ENCODE results near the gene PISD.

Gene PISD

DNA sequence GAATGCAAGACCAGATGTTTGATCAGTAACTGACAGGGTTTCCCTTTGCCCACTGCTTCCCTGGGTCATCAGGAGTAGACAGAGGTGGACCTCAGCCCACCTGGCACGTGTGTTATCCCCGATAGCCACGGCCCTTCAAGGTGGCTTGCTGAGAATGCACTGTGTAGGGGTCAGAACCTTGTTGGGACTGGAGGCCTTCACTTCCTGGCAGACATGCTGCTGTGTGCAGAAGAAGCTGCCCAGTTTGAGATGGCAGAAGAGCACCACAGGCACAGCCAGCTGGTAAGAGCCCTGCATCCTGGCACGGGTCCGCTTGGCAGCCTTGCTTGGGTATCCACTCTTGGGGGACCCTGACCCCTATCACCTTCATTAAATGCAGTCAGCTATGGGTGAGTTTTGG is 83.8 kb downstream of the PISD start:
- ATAC-seq (replicated peaks) (no peak), DNase-seq (no peak)
- H3K4me1 Mint-ChIP-seq (ENCODE audit: low read depth in 2 of 2), result peaks cover 8 to 10% of the 10 kb centered on the region in 2 donors
- no peak overlapping the region for H3K27ac Mint-ChIP-seq
- H3K36me3 Mint-ChIP-seq (ENCODE audit: insufficient read depth), result peaks cover 69% of the 10 kb centered on the region
- no peak overlapping the region for H3K4me3 Mint-ChIP-seq
- no peaks in the 10 kb centered on the region for H3K9me3 Mint-ChIP-seq
- no peaks in the 10 kb centered on the region for H3K27me3 Mint-ChIP-seq

DNA sequence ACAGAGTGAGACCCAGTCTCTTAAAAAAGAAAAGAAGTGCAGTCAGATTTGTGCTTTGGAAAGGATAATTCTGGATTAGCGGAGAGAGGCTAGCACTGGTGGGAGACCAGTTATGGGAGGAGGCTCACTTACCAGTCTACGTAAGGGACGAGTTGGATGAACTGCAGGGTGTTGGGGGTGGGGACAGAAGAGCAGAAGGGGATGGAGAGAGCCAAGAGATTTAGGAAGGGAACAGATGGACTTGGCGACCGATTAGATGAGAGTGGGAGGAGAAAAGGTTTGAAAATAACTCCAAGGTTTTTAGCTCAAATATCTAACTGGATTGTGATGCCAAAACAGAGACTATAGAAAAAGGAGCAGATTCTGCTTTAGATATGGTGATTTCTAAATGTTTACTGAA is 84.3 kb downstream of the PISD start:
- no peak for ATAC-seq (replicated peaks)
- peaks cover 74% of the 10 kb centered on the region for H3K36me3 Mint-ChIP-seq (ENCODE audit: insufficient read depth)
- H3K27ac Mint-ChIP-seq, result peak overlapping the region; percentile 16 to 46
- H3K9me3 Mint-ChIP-seq, result no peaks in the 10 kb centered on the region
- no peaks in the 10 kb centered on the region for H3K27me3 Mint-ChIP-seq
- no peak for DNase-seq
- H3K4me3 Mint-ChIP-seq, result no peak overlapping the region
- H3K4me1 Mint-ChIP-seq (ENCODE audit: low read depth in 2 of 2), result peaks cover 8 to 9% of the 10 kb centered on the region in 2 donors

DNA sequence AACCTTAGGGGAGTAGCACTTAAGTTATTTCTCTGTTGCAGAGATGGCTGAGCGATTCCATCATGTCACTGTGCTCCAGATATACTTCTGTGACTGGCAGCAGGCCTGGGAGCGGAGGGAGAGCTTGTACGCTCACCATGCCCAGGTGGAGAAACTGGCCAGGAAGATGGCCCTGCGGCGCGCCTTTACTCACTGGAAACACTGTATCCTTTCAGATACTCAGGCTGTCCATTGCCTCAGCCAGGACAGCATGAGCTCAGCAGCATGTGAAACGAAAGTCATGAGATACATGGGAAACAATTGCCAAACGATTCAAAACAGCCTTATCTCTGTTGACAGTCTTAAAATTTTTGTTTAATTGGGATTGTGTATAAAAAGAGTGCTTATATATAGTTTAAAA is 86.8 kb downstream of the PISD start:
- Mint-ChIP-seq H3K27ac (no peak overlapping the region), H3K36me3 (ENCODE audit: insufficient read depth) (peaks cover 72% of the 10 kb centered on the region)
- no peak for DNase-seq

DNA sequence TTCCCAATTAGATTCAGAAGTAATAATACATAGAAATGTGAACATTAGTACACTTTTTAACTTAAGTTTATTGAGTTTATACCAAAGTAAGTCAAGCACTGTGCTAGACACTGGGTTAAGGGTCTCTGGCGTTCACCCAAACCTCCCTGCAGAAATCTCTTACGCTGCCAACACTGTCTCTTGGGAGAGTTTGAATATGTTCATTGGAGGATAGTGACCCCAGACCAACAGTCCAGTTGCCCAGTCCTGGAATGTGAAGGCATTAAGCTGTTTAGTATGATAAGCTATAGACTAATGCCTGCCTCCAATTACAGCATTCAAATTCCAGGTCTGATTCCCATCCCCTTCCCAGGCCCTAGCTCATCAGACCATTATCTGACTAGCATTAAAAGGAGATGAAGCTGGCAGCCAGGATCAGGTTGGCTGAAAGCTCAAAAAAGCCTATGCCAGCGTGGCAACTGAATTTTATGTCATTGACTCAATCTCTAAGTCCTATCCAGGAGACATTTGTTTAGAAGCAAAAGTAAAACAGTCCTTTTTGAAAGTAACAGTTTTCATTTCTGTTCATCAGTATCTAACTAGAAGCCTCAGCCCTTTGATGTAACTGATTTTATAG is 87.9 kb downstream of the PISD start:
- DNase-seq (no peak), ATAC-seq (replicated peaks) (no peak)
- Mint-ChIP-seq H3K27me3 (no peaks in the 10 kb centered on the region), H3K36me3 (ENCODE audit: insufficient read depth) (peaks cover 74% of the 10 kb centered on the region), H3K9me3 (no peaks in the 10 kb centered on the region), H3K4me1 (ENCODE audit: low read depth in 2 of 2) (peaks cover 0 to 3% of the 10 kb centered on the region in 2 donors), H3K27ac (no peak overlapping the region), H3K4me3 (no peak overlapping the region)

More for the DNA sequence above, 86.8 kb downstream of the PISD start:
- Mint-ChIP-seq H3K4me1 (ENCODE audit: low read depth in 2 of 2) (peaks cover 3% of the 10 kb centered on the region in 2 donors), H3K4me3 (no peak overlapping the region), H3K27me3 (no peaks in the 10 kb centered on the region), H3K9me3 (no peaks in the 10 kb centered on the region)
- no peak for ATAC-seq (replicated peaks)

DNA sequence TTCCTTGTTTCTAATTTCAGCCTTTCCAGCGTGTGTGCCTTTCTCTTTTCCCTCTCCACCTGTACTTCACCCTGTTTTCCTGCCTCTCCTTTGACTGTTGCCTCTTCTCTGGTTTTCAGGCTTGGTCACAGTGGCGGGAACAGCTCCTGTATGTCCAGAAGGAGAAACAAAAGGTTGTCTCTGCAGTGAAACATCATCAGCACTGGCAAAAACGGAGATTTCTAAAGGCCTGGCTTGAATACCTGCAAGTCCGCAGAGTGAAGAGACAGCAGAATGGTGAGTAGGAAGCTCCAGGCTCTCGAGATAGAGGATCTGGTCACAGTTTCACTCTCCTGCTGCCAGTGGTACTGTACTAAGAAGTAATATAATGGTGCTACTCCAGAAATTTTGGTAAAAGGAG is 89.1 kb downstream of the PISD start:
- Mint-ChIP-seq H3K4me3 (no peak overlapping the region), H3K36me3 (ENCODE audit: insufficient read depth) (peaks cover 64% of the 10 kb centered on the region), H3K9me3 (no peaks in the 10 kb centered on the region), H3K27me3 (no peaks in the 10 kb centered on the region), H3K27ac (peak overlapping the region in 1 of 2 donors; percentile 27), H3K4me1 (ENCODE audit: low read depth in 2 of 2) (peaks cover 0 to 3% of the 10 kb centered on the region in 2 donors)
- no peak for DNase-seq
- no peak for ATAC-seq (replicated peaks)

DNA sequence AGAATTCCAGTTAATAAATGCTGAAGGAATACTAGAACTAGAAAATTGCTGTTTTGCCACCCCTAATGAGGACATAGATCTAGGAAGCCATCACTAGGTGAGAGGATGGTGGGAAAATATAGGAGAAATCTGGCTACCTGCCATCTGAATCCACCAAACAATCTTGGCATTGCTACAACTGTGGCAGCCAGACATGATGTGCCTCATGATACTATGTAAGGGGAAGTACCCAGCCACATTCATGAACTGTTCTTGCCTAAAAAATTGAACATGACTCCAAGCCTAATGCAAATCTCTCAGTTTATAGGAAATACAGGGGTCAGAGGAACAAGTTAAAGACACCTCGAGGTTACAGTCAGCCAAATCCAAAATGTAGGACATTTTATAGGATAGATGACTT is 92.9 kb downstream of the PISD start:
- Mint-ChIP-seq H3K4me1 (ENCODE audit: low read depth in 2 of 2) (no peaks in the 10 kb centered on the region), H3K4me3 (no peak overlapping the region), H3K9me3 (no peaks in the 10 kb centered on the region), H3K36me3 (ENCODE audit: insufficient read depth) (peaks cover 51% of the 10 kb centered on the region), H3K27me3 (no peaks in the 10 kb centered on the region), H3K27ac (peak overlapping the region; percentile 46 to 75)
- ATAC-seq (replicated peaks) (no peak), DNase-seq (no peak)
